GF-D8 (cell line): ENCODE data around the gene ARHGAP20.

Source experiments
- DNase-seq: peaks from one replicate; lab custom pipeline; 2025; lab: John Stamatoyannopoulos, UW

ARHGAP20 gene

DNA sequence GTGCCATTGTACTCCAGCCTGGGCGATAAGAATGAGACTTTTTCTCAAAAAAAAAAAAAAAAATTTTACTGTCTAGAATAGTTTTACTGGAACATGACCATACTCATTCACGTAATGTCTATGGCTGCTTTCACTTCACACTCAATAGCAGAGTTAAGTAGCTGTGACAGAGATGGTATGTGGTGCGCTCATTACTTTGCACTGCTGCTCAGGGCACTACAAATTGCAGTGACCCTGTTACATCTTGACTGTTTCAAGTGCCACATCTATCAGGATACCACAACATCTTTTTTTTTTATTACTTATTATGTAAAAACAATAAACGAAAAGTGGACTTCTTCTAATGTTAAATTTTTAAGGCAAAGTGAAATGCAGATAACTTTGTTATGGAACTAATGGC, 110.3 kb downstream of the ARHGAP20 start:
- DNase-seq: no peak

DNA sequence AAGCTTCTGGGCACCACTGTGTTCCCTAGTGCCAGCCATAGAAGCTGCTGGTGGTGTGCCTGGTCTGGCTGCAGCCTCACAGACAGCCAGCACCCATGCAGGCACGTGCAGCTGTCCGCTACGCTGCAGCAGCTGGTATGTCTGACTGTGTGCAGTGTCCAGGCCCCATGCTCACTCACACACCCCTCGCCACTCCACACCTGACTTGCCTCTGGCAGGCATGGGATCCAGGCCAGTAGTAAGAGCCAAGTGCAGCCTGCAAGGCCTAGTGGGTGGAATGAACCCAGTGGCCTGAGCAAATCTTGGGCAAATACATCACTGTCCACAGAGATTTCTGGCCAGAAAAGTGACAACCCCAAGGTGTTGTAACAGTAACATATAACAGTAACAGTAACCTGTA, 111.9 kb downstream of the ARHGAP20 start:
- no peak for DNase-seq

DNA sequence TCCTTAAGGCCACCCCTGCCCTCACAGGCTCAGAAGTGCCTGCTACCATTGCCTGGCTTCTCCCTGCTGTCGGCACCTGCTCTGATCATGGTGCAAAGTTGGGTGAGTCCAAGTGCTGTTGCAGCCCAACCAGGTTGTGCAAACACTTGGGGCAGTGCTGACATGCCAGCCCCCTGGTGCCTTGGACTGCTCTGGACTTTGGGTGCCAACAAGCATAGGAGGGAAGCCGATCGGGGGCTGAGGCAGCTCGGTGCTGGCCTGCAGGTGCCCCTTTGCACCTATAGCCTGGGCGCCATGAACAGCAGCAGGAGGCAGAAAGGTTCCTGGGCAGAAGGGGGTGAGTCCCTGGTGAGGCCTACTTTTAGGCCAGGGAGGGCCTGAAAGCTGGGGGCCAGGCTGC, 113.0 kb downstream of the ARHGAP20 start:
- DNase-seq: no peak

DNA sequence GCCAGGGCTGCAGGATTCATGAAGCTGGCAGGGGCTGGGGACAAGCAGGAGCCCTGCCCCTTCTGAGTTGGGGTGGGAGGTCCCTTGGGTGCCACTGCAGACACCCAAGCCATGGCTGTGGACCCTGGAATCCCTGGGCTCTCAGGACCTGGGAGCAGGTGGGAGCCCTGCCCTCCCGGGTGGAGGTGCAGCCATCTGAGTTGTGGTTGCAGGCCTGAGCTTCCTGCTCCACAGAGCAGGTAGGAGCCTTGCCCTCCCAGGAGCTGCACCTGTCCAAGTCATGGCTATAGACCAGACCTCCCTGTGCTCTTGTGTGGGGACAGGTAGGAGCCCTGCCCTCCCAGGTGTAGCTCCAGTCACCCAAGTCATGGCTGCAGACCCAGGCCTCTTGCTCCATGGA, 113.5 kb downstream of the ARHGAP20 start:
- DNase-seq: no peak

DNA sequence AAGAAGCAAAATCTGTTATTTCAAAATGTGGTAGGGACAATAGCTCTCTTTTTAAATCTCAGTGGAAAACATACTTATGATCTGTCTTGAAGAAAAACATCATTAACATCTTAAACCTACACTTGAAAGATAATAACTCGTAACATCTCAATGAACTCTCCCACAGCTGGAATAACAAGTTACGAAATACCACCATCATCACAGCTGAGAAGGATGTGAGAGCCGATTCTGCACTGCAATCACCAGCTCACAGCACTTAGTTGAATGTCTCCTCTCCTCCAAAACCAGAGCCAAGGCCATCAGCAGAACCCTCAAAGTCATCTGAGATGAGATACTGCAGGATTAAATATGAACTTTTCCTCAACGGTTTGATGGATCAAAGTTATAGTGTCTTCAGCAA, 124.3 kb downstream of the ARHGAP20 start:
- no peak for DNase-seq

DNA sequence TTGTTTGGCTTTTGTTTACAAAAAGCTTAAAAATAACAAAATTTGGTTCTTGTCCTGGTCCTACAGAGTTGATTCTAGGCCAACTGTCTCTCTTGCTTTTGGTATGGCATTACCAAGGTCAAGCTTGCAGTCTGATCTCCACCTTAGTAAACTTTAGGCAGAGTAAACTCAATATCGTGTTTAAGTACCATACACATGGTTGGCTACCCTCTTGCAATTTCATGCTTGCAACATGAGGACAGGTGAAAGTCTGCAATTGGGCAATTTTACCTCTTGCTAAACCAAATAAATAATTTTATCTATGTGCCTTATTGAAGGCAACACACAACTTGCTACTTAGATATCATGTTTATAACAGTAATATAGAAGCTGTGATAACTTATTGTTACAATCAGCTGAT, 125.1 kb downstream of the ARHGAP20 start:
- no peak for DNase-seq

DNA sequence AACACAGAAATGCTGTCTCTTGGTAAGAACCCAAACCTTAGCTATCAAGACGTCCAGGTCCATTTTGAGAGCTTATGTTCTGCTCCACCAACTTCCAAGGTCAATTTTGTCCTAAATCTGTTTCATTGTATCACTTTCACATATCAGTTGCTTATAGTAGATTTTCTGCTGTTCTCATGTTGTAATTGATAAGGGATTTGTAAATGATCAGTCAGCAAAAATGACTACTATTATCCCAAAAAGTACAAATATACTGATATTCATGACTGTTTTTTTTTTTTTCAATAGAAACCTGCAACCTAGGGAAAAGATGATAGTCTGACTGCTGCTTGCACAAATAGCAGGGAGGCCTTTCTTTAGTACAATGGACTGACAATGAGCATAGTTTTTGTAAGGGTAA, 128.1 kb downstream of the ARHGAP20 start:
- no peak for DNase-seq

DNA sequence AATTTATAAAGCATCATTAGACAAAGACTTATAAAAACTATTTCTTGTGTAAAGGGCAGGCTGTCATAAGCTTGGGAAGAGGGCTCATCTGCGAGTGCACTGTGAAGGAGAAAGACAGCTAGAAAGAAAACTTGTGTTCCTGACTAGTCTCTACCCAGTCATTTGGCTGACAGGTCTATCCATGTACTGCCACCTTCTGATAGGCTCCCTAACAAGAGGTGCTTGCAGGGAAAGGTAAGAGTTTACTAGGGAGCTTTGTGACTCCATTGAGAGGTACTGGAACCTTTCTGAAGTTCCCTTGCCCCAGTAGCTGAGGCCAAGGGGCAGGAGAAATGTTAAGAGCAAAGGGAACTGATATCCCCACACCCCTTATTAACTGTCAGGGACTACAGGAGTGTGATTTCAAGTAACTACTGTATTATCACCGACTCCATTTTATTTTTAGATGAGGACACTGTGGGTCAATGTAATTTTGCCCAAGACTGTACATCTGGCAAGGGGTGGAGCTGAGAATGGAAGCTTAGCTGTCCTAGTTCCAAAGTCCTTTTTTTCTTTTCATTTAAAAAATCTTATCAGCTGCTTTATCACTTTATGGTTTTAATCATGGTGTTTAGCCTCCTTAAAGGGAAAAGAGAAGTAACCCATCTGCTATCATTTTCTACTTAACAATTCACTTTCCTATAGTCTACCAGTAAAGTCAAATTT, 129.4 kb downstream of the ARHGAP20 start:
- DNase-seq: no peak

DNA sequence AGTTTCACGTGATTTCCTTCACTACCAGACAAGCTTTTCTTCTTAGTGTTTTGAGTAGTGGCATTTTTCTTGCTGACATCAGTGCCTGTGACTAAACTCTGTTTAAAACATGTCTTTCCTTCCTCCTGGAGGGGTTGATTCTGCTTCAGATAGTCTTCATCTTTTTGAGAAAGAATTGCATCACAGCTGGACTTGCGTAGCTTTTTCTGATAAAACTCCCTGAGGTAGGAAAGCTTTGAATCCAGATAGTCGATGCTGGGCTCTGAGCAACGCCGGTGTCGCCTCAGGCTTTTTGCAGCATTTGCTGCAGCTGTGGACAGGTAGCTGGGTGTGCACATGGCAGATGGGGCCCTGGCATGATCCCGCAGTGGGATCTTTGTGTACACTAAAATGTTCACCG, 131.7 kb downstream of the ARHGAP20 start:
- DNase-seq: no peak

DNA sequence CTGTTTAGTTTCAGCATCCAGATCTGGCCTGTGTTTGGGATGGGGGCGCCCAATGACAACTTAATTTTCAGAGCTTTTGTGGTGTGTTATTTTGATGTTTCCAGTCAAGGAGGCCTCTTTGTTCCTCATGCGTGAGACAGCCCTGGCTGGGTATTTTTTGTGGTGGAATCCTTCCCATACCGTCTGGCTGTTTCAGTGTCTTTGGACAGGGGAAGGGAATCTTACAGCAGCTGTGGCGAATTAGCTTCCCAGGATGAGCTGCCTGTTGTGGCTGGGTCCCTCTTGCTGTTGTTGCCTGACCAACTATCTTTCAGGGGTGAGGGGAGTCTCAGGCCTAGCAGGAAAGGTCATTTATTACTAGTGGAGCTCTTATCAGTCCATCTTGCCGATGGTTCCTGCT, 138.8 kb downstream of the ARHGAP20 start:
- DNase-seq: no peak

DNA sequence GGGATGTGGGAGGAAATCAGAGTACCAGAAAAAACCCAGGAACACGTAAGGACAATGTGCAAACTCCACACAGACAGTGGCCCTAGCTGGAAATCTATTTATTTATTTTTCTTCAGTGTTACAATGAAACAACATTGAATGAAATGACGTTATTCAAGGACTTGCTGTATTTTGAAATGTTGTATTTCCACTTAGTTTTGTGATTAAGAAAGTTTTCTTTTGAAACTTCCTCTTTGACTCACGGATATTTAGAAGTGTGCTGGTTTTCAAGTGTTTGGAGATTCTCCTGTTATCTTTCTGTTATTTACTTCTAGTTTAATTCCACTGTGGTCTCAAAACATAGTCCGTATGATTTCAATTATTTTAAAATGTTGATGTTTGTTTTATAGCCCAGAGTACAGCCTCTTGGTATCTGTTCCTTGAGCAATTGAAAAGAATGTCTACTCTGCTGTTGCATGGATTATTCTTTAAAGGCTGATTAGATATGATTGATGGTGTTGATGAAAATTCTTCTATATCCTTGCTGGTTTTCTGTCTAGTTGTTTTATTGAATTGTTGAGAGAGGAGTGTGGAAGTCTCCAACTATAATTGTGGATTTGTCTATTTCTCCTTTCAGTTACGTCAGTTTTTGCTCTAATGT, 141.0 kb downstream of the ARHGAP20 start:
- no peak for DNase-seq

DNA sequence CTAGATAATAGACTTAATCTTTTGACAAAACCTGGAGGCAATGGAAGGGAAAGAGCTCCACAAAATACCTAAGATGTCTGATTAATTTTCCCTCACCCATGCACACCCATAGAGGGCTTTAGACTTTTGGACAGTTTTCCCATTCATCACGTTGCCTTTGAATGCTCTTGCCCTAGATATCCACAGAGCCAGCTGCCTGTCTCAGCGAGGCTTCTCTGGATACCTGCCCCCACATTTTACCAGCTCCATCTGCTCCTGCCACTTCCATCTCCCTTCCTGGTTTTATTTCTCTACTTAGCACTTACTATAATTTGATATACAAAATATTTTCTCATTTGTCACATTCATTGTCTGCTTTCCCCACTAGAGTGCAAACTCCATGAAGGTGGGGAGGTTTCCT, 145.7 kb downstream of the ARHGAP20 start:
- no peak for DNase-seq

DNA sequence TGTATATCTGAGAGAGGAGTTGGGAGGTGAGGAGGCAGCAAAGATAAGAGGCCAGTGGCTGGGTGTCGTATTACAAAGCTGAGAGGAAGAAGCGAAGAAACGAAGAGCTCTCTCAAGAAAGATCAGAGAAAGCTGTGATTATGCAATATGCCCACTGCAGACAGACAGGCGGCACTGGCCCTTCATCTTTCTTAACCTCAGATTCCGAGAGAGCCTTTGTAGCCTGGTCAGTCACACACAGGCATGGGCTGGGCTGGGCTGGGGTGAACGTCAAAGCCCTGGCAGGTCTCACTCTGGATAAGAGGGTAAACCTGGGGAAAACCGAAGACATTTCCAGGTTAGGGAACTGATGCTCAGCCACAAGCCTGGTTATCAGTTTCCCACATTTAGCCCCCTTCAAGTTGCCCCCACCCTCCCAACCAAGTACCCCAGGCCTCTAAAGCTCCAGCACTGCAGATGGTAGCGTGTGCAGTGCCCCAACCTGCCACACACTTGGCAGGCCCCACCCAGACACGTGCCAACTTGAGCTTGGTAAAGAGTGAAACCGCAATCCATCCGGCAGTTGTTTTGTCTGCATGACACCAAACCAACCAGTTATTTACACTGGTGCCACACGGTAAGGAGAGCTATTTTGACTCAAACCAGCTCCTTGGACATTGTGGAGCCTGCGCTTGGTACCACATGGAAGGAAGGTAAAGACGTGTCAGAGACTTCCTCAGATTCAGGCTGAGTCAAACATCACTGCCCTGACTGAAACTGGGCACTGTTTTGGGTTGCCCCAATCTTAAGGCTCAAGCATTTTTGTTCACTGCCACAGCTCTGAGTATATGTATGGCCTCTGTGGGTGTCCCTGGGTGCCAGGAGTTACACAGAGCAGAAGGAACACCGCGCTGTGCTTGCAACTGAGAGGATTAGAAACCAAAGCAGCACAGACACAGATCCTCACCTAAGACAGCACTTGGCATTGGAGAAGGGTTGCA, 146.6 kb downstream of the ARHGAP20 start:
- DNase-seq: no peak

DNA sequence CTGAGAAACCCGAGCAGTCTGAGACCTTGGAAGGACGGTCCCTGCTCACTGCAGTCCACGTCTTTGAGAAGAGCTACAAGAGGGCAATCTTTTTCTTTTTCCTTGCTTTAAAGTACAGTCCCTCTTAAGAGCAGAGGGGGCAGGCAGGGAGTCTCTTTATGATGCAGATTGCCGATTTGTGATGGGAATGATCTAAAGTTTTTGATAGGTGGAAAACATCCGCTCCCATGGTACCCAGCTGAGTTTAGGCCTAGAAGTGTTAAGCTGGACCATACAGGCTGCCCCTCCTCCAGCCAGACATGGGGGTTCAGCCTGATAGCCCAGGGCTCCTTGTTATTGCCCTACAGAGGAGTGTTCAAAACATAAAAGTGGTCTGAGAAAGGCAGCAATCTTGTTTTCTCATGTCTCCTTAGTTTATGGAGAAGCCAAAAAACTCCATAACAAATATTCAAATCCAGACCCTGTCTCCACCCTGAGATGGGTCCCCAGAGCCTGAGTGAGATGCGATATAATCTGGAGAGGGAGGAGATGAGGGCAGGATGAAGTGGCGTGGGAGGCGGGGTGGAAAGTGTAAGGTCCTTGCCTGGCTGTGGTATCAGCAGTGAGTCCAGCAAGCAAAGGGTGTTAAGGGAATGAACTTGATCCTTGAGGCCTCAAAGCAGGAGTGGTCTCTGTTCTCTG, 147.4 kb downstream of the ARHGAP20 start:
- DNase-seq: no peak

DNA sequence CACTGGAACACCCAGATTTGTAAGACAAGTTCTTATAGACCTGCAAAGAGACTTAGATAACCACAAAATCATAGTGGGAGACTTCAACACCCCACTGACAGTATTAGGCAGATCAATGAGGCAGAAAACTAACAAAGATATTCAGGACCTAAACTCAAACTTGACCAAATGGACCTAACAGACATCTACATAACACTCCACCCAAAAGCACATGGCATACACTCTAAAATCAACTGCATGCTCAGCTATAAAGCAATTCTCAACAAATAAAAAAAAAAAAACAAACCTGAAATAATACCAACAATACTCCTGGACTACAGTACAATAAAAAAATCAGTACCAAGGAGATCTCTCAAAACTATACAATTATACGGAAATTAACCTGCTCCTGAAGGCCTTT, 167.5 kb downstream of the ARHGAP20 start:
- no peak for DNase-seq

DNA sequence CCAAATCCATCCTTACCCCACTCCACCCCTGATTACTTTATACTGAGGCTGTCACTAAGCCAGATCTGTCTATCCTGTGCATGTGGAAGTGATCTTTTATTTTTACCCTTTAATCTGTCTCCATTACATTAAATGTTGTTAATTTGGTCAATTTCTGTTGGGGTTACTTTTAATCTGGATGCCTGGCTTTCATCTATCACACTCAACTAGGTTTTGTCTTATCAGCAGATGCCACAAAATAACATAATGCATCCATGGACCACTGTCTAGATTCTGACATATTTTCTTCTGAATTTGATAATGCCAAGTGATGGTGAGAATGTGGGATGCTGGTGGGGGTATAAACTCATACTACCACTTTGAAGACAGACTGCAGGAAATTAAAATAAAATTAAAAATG, 174.1 kb downstream of the ARHGAP20 start:
- no peak for DNase-seq

DNA sequence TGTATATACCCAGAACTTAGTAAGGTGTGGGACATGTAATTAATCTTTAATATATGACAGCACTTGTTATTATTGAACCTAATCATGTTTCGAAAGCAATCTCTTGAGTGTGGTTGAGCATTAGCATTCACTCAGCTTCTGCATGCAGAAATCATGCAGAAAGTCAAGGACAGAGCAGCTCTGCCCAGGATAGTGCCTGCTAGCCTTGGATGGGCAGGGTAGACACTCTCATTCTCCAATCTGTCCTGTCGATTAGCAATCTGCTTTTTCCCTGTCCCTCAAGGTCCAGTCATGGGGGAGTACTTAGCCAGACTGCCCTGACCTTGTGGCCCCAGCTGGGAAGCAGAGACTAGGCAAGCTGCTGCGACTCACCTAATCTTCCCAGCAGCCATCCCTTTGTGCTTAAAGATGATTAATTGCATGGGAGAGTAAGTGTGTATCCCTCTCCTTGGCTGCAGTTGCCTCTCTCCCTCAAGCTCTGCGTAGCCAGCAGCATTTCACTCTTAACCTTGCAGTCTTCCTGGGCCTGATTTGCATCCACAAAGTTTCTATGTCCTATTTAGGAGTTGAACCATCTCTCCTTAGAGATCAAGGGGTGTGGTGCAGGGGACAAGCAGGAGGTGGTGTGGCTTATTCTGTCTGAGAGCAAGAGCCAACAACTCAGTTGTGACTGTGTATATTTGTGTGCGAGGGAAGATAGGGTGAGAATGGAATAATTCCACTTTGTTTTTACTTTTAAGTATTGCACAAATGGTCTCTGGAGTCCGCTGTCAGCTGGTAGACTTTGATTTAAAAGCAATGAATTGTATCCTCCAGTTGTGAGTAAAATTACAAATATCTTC, 181.1 kb downstream of the ARHGAP20 start:
- DNase-seq: no peak

DNA sequence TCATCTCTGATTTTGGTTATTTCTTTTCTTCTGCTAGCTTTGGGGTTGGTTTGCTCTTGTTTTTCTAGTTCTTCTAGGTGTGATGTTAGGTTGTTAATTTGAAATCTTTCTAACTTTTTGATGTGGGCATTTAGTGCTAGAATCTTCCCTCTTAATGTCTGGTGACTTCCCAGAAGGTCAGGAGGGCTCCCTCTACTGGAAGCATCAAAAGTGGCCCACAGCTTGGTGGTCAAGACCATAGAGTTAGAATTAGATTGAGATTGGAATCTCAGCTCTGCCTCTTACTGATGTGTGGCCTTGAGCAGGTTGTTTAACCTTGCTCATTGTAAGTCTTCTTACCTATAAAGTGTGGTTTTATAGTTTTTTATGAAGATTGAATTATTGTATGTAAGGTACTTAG, 183.2 kb downstream of the ARHGAP20 start:
- no peak for DNase-seq

DNA sequence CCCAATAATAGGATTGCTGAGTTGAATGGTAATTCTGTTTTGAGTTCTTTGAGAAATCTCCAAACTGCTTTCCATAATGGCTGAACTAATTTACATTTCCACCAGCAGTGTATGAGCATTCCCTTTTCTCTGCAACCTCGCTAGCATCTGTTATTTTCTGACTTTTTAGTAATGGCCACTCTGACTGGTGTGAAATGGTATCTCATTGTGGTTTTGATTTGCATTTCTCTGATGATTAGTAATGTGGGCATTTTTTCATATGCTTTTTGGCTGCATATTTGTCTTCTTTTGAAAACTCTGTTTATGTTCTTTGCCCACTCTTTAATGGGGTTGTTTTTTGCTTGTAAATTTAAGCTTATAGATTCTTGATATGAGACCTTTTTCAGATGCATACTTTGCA, 185.1 kb downstream of the ARHGAP20 start:
- DNase-seq: no peak
